PC-3 (cell line): ENCODE measurements around the gene CRTC1. TPM values are rescaled to one million over a fixed set of nuclear protein-coding genes. Genes with fewer than 3 reads are reported as not detected.
"Not testable (repeated sequence)": the region's sequence is repeated elsewhere in the genome, so short reads cannot be mapped to it uniquely, and the experiment has no call there.

ENCODE experiments used
- ATAC-seq: fragments of 200-7000 bp; cut with Tn5 transposase; 2 replicates; pipeline ENCODE4 v1.9.1; 2020; ENCODE audit warnings: mild to moderate bottlenecking, moderate library complexity
- BruUV-seq: library from RNA; stranded (reverse); fragments of 400-500 nt; replicated peaks from 2 replicates; lab custom pipeline; 2021; lab: Mats Ljungman, UMichigan
- CTCF ChIA-PET: fragments of 300-600 bp; sonication (Branson Sonifier 250); formaldehyde crosslinking; loops from one replicate; lab custom pipeline; 2022; ENCODE audit warnings: antibody characterized with exemption; lab: Charles Lee
- POLR2A ChIA-PET: fragments of 300-600 bp; sonication (Branson Sonifier 250); formaldehyde crosslinking; loops from one replicate; lab custom pipeline; 2022; ENCODE audit warnings: antibody characterized with exemption; ENCODE audit not compliant: unreplicated experiment; lab: Charles Lee
- DNase-seq: peaks from one replicate; pipeline ENCODE4 v3.0.0-alpha.2; 2015
- H2AFZ ChIP-seq: fragments of 300-600 bp; sonication (generic); 2 replicates; pipeline ENCODE4 v1.6.0; 2016; ENCODE audit warnings: antibody characterized with exemption, low read length
- H3F3A ChIP-seq: fragments of 300-600 bp; sonication (generic); one replicate; pipeline ENCODE4 v1.6.0; 2017; ENCODE audit warnings: antibody characterized with exemption, low read length, control low read depth, mild to moderate bottlenecking; ENCODE audit not compliant: unreplicated experiment
- H3K27ac ChIP-seq: fragments of 300-600 bp; sonication (generic); 2 replicates; pipeline ENCODE4 v1.5.1; 2016; ENCODE audit warnings: mild to moderate bottlenecking, low read length
- H3K27me3 ChIP-seq: fragments of 300-600 bp; sonication (generic); 2 replicates; pipeline ENCODE4 v1.6.1; 2016; ENCODE audit warnings: low read length, mixed read lengths
- H3K36me3 ChIP-seq: fragments of 300-600 bp; sonication (generic); 2 replicates; pipeline ENCODE4 v1.6.1; 2016; ENCODE audit warnings: low read depth, mixed run types, low read length, mixed read lengths
- H3K4me1 ChIP-seq: fragments of 300-600 bp; sonication (generic); 2 replicates; pipeline ENCODE4 v1.5.1; 2016; ENCODE audit warnings: low read length; ENCODE audit not compliant: insufficient read depth
- H3K4me2 ChIP-seq: fragments of 300-600 bp; sonication (generic); 2 replicates; pipeline ENCODE4 v1.6.0; 2016; ENCODE audit warnings: low read length
- H3K4me3 ChIP-seq: fragments of 300-600 bp; sonication (generic); 2 replicates; pipeline ENCODE4 v1.5.1; 2016; ENCODE audit warnings: mild to moderate bottlenecking, low read length, mixed read lengths
- H3K79me2 ChIP-seq: fragments of 300-600 bp; sonication (generic); 2 replicates; pipeline ENCODE4 v1.6.1; 2017; ENCODE audit warnings: low read length, mixed read lengths
- H3K9ac ChIP-seq: fragments of 300-600 bp; sonication (generic); 2 replicates; pipeline ENCODE4 v1.6.0; 2016; ENCODE audit warnings: mild to moderate bottlenecking, low read length
- H3K9me2 ChIP-seq: fragments of 300-600 bp; sonication (generic); replicated peaks from 2 replicates; pipeline ENCODE4 v1.6.1; 2016; ENCODE audit warnings: mixed run types, low read length, mixed read lengths
- H3K9me3 ChIP-seq: fragments of 300-600 bp; sonication (generic); 2 replicates; pipeline ENCODE4 v1.6.1; 2016; ENCODE audit warnings: low read length, mixed read lengths
- H4K20me1 ChIP-seq: fragments of 300-600 bp; sonication (generic); 2 replicates; pipeline ENCODE4 v1.6.1; 2016; ENCODE audit warnings: low read length, mixed read lengths
- EZH2 ChIP-seq: fragments of 300-600 bp; sonication (generic); IDR thresholded peaks from one replicate; pipeline ENCODE4 v1.6.1; 2017; ENCODE audit warnings: antibody characterized with exemption, mild to moderate bottlenecking, low read length; ENCODE audit not compliant: unreplicated experiment
- EZH2phosphoT487 ChIP-seq: fragments of 300-600 bp; sonication (generic); IDR thresholded peaks from 2 replicates; pipeline ENCODE4 v1.6.1; 2018; ENCODE audit warnings: mild to moderate bottlenecking, antibody characterized with exemption, low read length, borderline replicate concordance
- intact Hi-C: fragments of 100-400 bp; cut with micrococcal nuclease; formaldehyde crosslinking; loops from 2 replicates; pipeline ENCODE4 v1.9.0; 2023
- total RNA-seq: library from RNA; depleted of rRNA; stranded (reverse); fragments of >200 nt; gene quantifications from 2 replicates; pipeline ENCODE4 v1.2.3, GENCODE V29; 2014
- TF ChIP-seq, protein P1 (sequence below): fragments of 300-600 bp; sonication (generic); conservative IDR thresholded peaks from 2 replicates; pipeline ENCODE4 v1.5.1; 2017; ENCODE audit warnings: antibody characterized with exemption, low read depth, mild to moderate bottlenecking, low read length

Gene CRTC1
- total RNA-seq, 1 experiment from 2014 or later = 6.7 TPM

- Histone ChIP-seq H3K36me3 (no peaks in the 10 kb centered on the region), H3K9me3 (no peaks in the 10 kb centered on the region), H3K9ac (no peak overlapping the region), H3K4me3 (no peak overlapping the region), H3K4me1 (no peaks in the 10 kb centered on the region), H2AFZ (no peak overlapping the region), H3K4me2 (no peak overlapping the region), H3K9me2 (no peaks in the 10 kb centered on the region), H3K27ac (no peak overlapping the region), H3K27me3 (no peaks in the 10 kb centered on the region), H3K79me2 (no peaks in the 10 kb centered on the region), H3F3A (no peaks in the 10 kb centered on the region), H4K20me1 (no peaks in the 10 kb centered on the region)
- no peak for ATAC-seq
- intact Hi-C loops = no loop called here
- ChIA-PET POLR2A (no interaction called here), CTCF (no interaction called here)
- no peak for TF ChIP-seq EZH2
- BruUV-seq = no TSS peak
- DNase-seq = no peak
These were observed 130.6 kb downstream of the CRTC1 start for GRCh38 chr19:18814063-18814462.

DNA sequence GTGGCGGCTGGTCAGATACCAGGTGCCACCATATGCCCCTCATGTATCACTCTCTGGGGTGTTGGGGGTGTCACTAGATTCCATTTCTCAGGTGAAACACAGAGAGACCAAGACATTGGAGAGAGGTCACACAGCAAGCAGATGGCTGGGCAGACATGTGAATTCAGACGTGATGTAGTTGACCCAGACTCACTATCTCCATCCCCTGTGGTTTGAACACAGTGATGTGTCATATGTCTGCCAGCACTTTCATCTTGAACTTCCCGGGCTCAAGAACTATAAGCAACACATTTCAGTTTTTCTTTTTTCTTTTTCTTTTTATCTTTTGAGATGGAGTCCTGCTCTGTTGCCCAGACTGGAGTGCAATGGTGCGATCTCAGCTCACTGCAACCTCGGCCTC is 132.2 kb downstream of the CRTC1 start:
- Histone ChIP-seq H3K36me3 (no peaks in the 10 kb centered on the region), H4K20me1 (no peaks in the 10 kb centered on the region), H3K4me2 (no peak overlapping the region), H3K9me2 (no peaks in the 10 kb centered on the region), H3K9ac (no peak overlapping the region), H3K4me1 (no peaks in the 10 kb centered on the region), H2AFZ (no peak overlapping the region), H3K79me2 (no peaks in the 10 kb centered on the region), H3F3A (no peaks in the 10 kb centered on the region), H3K9me3 (no peaks in the 10 kb centered on the region), H3K27me3 (no peaks in the 10 kb centered on the region), H3K27ac (no peak overlapping the region), H3K4me3 (no peak overlapping the region)
- no TSS peak for BruUV-seq
- POLR2A ChIA-PET = no interaction called here
- TF ChIP-seq EZH2 (no peak), EZH2phosphoT487 (no peak)
- TF ChIP-seq, protein P1, sequence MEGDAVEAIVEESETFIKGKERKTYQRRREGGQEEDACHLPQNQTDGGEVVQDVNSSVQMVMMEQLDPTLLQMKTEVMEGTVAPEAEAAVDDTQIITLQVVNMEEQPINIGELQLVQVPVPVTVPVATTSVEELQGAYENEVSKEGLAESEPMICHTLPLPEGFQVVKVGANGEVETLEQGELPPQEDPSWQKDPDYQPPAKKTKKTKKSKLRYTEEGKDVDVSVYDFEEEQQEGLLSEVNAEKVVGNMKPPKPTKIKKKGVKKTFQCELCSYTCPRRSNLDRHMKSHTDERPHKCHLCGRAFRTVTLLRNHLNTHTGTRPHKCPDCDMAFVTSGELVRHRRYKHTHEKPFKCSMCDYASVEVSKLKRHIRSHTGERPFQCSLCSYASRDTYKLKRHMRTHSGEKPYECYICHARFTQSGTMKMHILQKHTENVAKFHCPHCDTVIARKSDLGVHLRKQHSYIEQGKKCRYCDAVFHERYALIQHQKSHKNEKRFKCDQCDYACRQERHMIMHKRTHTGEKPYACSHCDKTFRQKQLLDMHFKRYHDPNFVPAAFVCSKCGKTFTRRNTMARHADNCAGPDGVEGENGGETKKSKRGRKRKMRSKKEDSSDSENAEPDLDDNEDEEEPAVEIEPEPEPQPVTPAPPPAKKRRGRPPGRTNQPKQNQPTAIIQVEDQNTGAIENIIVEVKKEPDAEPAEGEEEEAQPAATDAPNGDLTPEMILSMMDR = no peak
- DNase-seq = no peak
- CTCF ChIA-PET = no interaction called here
- ATAC-seq = no peak
- intact Hi-C loops = no loop called here

DNA sequence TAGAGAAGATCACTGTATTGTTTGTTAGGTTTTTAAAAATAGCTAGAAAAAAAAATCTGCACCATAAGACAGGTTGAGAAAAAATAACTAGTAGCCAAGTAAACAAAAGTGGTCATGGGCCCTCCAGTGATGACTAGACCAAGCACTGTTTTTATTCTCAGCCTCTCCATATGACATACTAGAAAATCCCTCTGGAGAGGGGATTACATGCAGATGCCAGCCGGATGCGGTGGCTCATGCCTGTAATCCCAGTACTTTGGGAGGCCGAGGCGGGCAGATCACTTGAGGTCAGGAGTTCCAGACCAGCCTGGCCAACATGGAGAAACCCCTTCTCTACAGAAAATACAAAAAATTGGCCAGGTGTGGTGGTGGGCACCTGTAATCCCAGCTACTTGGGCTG is 133.2 kb downstream of the CRTC1 start:
- H3K9ac ChIP-seq, H3K27ac ChIP-seq, H3K9me2 ChIP-seq, intact Hi-C loops, H3K9me3 ChIP-seq, CTCF ChIA-PET, H3F3A ChIP-seq, H3K4me3 ChIP-seq, H3K36me3 ChIP-seq, H4K20me1 ChIP-seq, DNase-seq, H3K79me2 ChIP-seq, H2AFZ ChIP-seq, ATAC-seq, H3K4me1 ChIP-seq, BruUV-seq, H3K4me2 ChIP-seq, POLR2A ChIA-PET, H3K27me3 ChIP-seq: not testable (repeated sequence)

- Histone ChIP-seq H3K36me3 (no peaks in the 10 kb centered on the region), H3K79me2 (no peaks in the 10 kb centered on the region), H3K4me1 (no peaks in the 10 kb centered on the region), H3K4me3 (no peak overlapping the region), H3K9me2 (no peaks in the 10 kb centered on the region), H3K9me3 (no peaks in the 10 kb centered on the region), H3K27ac (no peak overlapping the region), H3K9ac (no peak overlapping the region), H2AFZ (no peak overlapping the region), H3K4me2 (no peak overlapping the region), H3K27me3 (no peaks in the 10 kb centered on the region), H3F3A (no peaks in the 10 kb centered on the region), H4K20me1 (no peaks in the 10 kb centered on the region)
- BruUV-seq = no TSS peak
- ATAC-seq (no peak), DNase-seq (no peak)
- ChIA-PET CTCF (no interaction called here), POLR2A (no interaction called here)
- TF ChIP-seq, protein P1 = no peak
- TF ChIP-seq EZH2phosphoT487 (no peak), EZH2 (no peak)
- intact Hi-C loops = no loop called here
These were observed 134.1 kb downstream of the CRTC1 start for GRCh38 chr19:18817574-18817973.
